GM21529 (cell line): ENCODE results near the gene TMEM233.

ENCODE experiments used
- ATAC-seq: cut with Tn5 transposase; IDR thresholded peaks from one replicate; pipeline ENCODE4 v1.9.1; 2021; ENCODE audit not compliant: unreplicated experiment

Gene TMEM233

GRCh38 chr12:119679490-119679889 is 85.9 kb downstream of the TMEM233 start:
- no peak for ATAC-seq

- ATAC-seq: no peak
Observed at GRCh38 chr12:119681111-119681510, 87.5 kb downstream of the TMEM233 start.

- peak; percentile 69 for ATAC-seq
Observed at GRCh38 chr12:119681728-119682638, 88.4 kb downstream of the TMEM233 start.

- peak; percentile 49 for ATAC-seq
Observed at GRCh38 chr12:119682639-119683252, 89.2 kb downstream of the TMEM233 start.

- ATAC-seq: no peak
Observed at GRCh38 chr12:119683413-119683812, 89.8 kb downstream of the TMEM233 start.

GRCh38 chr12:119683816-119684215 is 90.2 kb downstream of the TMEM233 start:
- ATAC-seq: no peak

- no peak for ATAC-seq
Observed at GRCh38 chr12:119684711-119685369, 91.3 kb downstream of the TMEM233 start.

GRCh38 chr12:119685375-119685774 is 91.8 kb downstream of the TMEM233 start:
- no peak for ATAC-seq

GRCh38 chr12:119686355-119686754 is 92.8 kb downstream of the TMEM233 start:
- ATAC-seq: no peak

GRCh38 chr12:119686776-119687175 is 93.2 kb downstream of the TMEM233 start:
- ATAC-seq: no peak

- no peak for ATAC-seq
Observed at GRCh38 chr12:119687406-119687805, 93.8 kb downstream of the TMEM233 start.

- no peak for ATAC-seq
Observed at GRCh38 chr12:119687879-119688278, 94.3 kb downstream of the TMEM233 start.

- ATAC-seq: no peak
Observed at GRCh38 chr12:119689935-119690500, 96.4 kb downstream of the TMEM233 start.

GRCh38 chr12:119691202-119691810 is 97.7 kb downstream of the TMEM233 start:
- ATAC-seq: no peak

GRCh38 chr12:119692410-119692809 is 98.8 kb downstream of the TMEM233 start:
- ATAC-seq: no peak
